DMS53 treated with DMSO at 0.1 percent for 48 hours (cell line): ENCODE data around the gene L1CAM.
A peak's percentile ranks its signal among the peaks of the same experiment; 100 is the strongest.

Experiments used
- DNase-seq: peaks from one replicate; lab custom pipeline; 2025; ENCODE audit not compliant: unreplicated experiment; lab: John Stamatoyannopoulos, UW

Gene L1CAM, protein sequence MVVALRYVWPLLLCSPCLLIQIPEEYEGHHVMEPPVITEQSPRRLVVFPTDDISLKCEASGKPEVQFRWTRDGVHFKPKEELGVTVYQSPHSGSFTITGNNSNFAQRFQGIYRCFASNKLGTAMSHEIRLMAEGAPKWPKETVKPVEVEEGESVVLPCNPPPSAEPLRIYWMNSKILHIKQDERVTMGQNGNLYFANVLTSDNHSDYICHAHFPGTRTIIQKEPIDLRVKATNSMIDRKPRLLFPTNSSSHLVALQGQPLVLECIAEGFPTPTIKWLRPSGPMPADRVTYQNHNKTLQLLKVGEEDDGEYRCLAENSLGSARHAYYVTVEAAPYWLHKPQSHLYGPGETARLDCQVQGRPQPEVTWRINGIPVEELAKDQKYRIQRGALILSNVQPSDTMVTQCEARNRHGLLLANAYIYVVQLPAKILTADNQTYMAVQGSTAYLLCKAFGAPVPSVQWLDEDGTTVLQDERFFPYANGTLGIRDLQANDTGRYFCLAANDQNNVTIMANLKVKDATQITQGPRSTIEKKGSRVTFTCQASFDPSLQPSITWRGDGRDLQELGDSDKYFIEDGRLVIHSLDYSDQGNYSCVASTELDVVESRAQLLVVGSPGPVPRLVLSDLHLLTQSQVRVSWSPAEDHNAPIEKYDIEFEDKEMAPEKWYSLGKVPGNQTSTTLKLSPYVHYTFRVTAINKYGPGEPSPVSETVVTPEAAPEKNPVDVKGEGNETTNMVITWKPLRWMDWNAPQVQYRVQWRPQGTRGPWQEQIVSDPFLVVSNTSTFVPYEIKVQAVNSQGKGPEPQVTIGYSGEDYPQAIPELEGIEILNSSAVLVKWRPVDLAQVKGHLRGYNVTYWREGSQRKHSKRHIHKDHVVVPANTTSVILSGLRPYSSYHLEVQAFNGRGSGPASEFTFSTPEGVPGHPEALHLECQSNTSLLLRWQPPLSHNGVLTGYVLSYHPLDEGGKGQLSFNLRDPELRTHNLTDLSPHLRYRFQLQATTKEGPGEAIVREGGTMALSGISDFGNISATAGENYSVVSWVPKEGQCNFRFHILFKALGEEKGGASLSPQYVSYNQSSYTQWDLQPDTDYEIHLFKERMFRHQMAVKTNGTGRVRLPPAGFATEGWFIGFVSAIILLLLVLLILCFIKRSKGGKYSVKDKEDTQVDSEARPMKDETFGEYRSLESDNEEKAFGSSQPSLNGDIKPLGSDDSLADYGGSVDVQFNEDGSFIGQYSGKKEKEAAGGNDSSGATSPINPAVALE

DNA sequence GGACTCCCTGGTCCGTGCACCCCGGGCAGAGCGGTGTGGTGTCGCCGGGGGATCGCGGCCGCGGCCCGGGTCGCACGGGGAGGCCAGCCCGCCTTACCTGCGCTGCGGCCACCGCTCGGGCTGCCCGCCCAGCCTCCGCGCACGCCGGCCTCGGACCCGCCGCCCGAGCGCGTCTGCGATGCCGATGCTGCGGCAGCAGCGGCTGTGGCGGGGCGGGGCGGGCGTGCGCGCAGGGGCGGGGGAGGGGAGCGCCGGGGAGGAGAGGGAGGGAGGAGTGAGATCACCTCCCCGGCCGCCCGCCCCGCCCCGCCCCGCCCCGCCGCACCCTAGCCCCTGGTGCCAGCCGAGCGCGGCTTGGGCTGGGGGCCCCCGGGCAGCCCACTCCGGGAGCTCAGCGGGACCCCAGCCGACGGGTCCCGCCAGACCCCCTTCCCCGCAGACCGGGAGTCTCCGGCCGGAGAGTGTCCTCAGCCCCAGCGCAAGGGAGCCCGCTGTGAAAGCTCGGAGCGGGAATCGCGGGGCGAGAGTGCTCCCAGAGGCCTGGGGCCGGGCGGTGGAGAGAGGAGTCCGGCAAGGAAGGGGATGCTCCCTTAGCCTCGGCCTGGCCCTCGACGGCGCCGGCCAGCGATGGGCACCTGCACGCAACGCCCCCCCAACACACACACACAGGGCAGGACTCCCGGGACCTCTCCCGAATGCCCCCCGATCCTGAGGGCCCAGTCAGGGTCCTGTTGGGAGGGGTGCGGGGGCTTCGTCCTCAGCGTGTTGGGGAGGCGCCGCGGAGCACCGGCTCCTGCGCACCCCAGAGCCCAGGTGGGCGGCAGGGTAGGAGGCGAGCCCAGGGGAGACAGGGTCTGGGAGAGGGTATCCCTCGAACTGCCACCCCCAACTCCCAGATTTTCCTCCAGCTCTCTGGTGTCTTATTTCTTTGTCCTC, at the start of gene L1CAM:
Gene L1CAM (minus strand): TSS at position 206 of the 936 bp plus-strand sequence. CDS start 10,337 bp downstream, outside the sequence.
- DNase-seq = no peak

DNA sequence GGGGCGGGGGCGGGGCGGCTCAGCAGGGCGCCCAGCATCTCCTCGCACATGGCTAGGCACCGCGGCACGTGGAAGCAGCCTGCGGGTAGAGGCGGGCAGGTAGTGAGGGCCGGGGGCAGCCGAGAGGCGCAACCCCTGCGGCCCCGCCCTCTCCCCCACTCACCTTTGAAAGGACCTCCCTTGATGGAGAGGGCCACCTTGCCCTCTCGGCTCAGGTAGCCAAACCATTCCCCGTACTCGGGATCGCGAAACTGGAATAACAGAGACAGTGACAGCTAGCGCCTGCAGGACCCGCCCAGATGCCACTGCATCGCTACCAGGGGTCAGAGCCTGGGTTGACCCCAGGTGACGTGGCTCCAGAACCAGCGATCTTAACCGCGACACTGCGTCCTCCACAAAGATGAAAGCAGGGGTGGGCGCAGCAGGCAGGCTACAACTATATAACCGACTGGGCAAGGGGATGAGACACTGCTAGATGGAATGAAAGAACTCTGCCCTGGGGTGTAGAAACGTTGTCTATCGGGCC, 49.4 kb upstream of the L1CAM start:
- no peak for DNase-seq

DNA sequence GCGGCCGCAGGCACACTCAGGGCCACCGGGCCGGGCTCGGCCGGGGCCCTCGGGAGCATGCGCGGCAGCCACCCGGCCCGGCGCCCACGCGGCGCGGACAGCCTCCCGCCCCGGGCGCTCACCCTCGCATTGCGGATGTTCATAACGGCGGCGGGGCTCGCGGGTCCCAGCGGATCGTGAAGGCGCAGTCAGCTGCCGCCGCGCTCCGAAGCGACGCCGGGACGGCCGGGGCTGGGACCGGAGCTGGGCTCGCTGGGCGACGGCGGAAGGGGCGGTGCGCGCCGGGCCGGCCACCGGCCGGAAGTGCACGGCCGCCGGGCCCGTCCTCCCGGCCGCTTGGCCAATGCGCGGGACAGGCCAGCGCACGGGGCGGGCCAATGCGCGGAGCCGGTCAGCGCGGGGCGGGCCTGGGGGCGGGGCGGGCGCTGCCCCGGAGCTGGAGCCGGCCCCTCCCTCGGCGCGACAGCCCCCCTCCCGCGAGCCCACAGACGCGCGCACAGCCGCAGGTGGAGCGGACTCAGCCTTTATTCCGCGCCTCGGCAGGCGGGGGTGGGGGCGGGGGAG, 48.9 kb upstream of the L1CAM start, which contains the start of gene NAA10:
Gene NAA10 (minus strand): TSS at position 276 of the 564 bp plus-strand sequence. CDS start 133 bp downstream, at position 143.
- DNase-seq = peak; percentile 65

DNA sequence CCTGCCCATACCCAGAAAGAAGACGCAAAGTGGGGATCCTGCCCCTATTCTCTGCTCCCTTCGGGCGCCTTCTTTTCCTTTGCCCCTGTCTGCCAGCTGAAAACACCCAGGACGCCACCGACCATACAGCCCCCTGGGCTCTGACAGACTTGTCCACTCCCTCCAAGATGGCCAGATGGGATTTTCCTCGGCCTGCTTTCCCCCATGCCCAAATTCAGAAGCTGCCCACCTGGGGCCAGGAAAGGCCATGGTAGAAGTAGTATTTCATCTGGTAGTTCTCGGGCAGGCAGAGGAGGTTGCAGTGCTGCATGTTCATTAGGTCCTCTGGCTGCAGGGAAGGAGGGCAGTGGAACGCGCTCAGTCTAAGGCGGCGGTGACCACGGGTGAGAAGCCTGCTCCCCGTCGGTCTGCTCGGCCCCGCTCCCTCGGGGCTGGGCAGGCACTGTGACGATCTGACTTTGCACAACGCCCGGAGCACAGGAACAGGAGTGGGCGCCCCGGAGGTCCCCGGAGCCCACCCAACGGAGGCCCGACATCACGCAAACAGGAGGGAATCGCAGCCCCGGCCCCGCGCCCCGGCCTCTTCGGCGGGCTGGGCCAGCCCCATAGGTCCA, 48.3 kb upstream of the L1CAM start:
- DNase-seq = no peak

DNA sequence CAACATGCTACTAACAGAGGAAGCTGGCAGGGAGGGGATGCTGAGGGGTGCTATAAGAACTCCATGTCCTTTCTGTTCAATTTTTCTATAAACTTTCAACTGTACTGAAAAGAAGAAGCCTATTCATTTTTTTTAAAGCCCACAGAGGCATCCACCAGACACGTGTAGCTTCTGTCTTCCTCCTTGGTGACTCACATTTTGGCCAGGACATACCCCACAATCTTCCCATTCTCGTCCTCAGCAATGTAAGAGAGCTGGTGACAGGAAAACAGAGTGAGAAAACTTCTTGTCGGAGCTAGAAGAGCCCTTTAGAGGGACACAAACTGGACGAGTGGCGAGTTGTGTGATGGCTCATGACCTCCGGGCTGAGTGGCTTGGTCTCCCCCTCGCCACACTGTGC, 47.8 kb upstream of the L1CAM start:
- DNase-seq = no peak

DNA sequence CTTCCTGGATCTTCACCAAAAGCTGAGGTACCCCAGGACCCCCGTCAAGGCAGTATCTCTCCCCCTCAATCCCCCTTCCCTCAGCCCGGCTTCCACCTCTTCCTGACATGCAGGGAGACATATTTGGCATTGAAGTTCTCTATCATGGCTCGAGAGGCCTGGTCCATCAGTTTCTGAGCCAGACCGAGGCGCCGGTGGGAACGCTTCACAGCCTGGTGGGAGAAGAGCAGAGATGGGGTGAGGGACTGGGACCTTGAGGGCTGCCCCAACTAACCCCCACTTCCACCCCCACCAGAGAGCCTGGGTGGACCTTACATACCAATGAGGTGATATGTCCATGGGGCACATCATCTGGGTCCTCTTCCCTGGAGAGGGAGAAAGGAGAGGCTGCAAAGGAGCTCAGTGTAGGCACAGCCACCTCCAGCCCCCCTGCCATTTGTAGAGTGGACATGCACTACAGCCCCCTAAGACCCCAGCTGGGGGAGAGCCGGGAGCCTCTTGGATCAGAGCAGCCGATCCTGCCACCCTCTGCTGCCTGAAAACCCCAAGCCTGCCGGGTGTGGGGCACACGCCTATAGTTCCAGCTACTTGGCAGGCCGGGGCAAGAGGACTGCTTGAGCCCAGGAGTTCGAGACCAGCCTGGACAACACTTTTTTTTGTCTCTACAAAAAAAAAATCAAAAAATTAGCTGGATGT, 46.4 kb upstream of the L1CAM start:
- no peak for DNase-seq

DNA sequence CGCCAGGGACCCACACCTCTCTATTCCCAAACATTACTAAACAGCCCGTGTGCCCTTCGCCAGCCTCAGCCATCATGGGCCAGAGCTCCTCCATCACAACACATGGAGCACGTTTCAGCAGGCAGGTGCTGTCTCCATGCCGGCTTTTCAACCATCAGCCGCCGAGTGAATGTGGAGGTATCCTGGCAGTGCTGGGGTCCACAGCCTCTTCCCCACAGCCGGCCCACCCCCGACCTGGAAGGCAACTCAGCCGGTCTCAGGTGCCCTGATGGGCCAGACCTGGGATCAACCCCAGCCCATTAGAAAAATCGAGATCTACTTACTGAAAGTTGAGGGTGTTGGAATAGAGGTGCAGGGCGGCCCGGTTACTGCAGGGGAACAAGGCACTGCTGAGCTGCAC, 45.8 kb upstream of the L1CAM start:
- no peak for DNase-seq

DNA sequence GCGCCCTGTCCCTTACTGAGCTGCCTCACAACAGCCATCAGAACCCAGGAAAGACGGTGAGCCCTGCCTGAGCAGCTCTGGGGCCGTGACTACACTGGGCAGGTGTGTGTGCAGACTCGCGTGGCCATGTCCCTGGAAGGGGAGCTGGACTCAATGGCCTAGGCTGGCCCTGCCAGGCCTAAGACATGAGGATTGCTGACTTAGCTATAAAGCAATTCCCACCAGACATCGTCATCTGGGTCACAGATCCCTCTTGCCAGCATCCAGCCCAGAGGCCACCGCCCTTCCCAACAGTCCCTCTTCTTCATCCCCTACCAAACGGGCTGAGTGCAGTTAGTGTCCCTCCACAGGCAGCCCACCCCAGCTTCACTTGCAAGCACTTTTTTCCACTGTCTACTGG, 45.2 kb upstream of the L1CAM start:
- no peak for DNase-seq

DNA sequence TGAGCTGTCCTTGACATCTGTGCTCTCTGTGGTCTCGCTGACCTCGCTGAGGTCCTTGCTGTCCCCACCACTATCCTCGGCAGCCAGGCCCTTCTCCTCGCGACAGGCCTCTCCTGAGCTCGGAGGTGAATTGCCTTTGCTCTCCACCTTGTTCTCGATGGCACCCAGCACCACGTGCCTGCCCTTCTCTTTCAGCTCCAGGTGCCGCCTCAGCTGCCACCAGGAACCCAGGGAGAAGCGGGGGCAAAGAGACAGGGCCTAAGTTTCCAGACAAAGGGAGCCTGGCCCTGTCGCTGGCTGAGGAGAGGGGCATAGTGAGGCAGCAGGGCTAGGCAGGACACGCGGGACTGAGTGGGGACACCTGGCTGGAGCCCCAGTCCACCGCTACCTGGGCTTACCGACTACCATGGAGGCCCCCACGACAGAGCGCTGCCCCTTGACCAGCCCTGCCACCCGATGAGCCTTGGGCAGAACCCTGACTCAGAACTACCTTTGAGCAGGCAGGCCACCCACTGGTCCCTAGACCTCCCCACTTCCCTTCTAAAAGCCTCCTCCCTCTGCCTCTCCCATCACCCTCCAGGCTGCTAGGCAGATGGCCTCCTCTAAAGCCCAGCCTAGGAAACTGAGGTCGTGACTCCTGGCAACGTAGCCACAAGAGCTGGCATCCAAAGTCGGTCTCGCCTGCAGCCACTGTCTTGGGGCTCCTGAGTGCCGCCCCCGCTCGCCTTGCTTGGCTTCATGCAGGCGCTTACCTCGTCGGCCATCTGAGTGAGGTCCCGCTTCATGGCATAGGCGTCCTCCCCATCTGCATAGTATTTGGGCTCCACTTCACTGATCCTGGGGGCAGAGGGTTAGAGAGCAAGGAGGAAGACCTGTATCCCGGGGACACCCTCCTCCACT, 44.3 kb upstream of the L1CAM start:
- no peak for DNase-seq

DNA sequence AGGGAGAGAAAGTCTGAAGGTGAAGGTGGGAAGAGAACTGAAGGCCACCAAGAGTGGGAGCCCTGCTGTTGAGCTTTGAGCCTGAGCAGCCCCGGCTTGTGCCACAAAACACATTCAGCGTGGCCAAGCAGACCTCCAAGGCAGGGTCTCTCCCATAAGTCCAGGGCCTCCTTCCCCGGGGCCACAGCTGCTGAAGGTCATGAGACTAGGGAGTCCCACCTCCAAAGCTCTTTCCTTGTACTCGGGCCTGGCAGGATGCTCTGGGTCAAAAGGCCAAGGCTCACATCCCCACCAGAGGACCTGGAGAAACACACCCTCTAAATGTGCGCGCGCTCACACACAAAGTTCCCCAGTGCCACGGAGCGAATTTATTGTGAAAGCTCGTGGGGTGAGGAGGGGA, 43.6 kb upstream of the L1CAM start:
- DNase-seq = no peak

DNA sequence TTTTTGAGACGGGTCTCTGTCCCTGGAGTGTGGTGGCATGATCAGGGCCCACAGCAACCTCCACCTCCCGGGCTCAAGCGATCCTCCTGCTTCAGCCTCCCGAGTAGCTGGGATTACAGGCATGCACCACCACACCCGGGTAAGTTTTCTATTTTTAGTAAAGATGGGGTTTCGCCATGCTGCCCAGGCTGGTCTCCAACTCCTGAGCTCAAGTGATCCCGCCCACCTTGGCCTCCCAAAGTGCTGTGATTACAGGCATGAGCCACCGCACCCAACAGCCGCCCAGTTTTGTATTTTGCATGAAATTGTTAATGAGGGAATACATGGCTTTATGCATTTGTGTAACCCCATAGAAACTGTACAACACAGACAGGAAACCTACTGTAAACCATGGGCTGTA, 42.9 kb upstream of the L1CAM start:
- no peak for DNase-seq

DNA sequence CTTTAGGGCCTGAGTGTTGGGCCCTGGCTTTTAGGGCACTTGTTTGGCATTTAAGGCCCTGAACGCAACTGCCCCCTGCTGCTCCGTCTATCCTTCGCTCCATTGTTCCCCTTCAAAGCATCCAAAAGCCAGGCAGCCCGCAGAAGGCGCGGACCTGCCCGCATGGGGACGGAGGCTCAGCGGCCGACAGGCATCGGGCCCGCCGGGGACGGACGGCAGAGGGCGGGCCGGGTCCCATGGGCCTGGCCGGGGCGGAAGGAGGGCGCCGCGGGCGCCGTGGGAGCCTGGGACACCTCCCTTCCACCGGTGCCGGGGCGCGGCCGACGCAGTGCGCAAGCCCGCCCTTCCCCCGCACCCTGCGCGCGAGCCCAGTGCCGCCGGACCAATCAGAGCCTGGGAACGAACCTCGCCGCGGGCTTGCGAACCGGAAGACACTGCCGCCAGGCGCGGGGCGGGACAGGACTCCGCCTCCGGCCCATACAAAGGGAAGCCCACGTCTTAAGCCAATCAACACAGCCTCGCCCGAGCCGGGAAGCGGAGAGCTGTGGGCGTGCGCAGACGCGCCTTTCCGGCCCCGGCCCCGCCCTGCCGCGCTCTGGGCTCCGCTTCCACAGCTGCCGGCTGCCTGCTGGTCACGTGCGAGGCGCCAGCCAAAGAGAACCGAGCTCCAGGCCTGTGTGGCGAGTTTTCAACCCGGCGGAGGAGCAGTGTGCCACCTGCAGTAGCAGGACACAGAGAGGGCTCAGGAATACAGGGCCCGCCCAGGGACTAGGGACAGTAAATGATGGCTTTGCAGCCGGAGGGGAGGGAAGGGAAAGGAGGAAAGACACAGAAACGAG, 42.2 kb upstream of the L1CAM start:
- peak; percentile 91 for DNase-seq

DNA sequence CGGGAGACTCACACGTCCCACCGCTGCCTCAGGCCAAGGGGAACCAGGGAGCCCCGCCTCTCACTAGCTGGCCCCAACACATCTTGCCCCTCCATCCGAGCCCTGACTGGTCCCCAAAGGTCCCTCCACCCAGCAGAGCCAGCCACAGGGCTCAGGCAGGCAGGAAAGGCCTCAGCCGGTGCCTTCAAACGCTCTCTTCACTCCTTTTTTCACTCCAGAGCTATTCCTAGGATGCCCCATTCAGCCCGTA, 41.6 kb upstream of the L1CAM start:
- DNase-seq = no peak

DNA sequence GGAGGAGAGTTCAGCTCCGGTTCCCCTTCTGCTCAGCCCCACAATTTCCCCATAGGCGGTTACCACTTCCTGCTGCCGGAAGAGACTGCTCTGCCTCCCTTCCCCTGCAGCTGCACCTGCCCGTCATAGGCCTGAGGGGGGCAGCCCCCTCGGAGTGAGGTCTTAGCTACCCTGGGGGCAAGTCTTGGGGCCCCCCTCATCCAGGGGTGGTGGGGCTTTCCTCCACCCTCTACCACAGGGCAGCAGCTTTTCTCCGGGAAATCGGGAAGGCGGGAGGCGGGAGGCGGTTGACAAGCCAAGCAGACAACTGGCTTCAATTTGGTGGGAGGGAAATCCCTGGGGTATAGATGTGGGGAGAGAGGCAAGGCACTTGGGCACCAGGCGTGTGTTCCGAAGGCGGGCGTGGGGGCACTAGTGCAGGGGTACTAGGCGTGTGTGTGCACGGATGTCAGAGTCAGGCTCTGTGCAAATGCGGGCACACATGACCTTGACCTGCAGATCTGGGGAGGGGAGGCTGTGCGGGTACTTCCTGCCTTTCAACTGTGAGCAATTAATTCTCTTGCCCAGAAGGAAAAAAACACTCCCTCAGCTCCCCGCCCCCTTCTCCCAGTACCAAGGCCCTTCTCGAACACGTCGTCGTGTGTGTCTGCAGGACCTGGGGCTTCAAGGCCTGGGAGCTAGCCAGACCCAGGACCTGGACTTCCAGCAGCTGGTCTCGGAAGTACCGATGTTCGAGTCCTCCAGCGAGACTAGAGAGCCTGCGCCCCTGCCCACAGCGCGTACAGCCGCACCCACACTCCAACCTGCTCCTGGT, 41.1 kb upstream of the L1CAM start:
- DNase-seq = peak; percentile 27

DNA sequence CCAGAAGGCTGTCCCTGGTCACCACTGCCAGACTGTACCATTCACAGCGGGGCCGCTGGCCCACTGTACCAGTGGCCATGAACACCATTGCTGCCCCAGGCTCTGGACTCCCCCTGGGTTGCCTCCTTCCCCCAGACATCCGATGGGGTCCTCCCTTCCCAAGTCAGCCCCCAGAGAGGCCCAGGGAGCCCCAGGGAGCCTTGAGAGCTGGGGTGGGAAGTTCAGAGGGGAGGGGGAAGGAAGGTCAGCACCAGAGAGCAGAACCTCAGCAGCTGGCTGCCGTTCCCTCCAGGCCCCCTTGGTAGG, 40.5 kb upstream of the L1CAM start:
- no peak for DNase-seq
